Brain pericyte (primary cell): ENCODE results near the gene FCER2.

ENCODE experiments used
- DNase-seq: peaks from one replicate; pipeline ENCODE4 v3.0.0-alpha.2; 2012; ENCODE audit warnings: low read depth, low spot score

FCER2 gene

GRCh38 chr19:7701049-7701653, 780 bp downstream of the FCER2 start:
- DNase-seq: no peak

- no peak for DNase-seq
These were observed 2.2 kb downstream of the FCER2 start for GRCh38 chr19:7699417-7700401.

- DNase-seq: no peak
These were observed 2.9 kb downstream of the FCER2 start for GRCh38 chr19:7699003-7699402.

GRCh38 chr19:7698583-7698982, 3.3 kb downstream of the FCER2 start:
- DNase-seq: no peak

GRCh38 chr19:7697721-7698287, 4.1 kb downstream of the FCER2 start:
- DNase-seq: no peak

- DNase-seq: no peak
These were observed 7.4 kb downstream of the FCER2 start for GRCh38 chr19:7694499-7694898.

- DNase-seq: no peak
These were observed 9.4 kb downstream of the FCER2 start for GRCh38 chr19:7692417-7693088.

- no peak for DNase-seq
These were observed 10.4 kb downstream of the FCER2 start for GRCh38 chr19:7691497-7691896.

- DNase-seq: no peak
These were observed 11.1 kb downstream of the FCER2 start for GRCh38 chr19:7690779-7691258.

GRCh38 chr19:7689165-7689564, 12.8 kb downstream of the FCER2 start:
- DNase-seq: no peak

GRCh38 chr19:7687177-7687576, 14.8 kb downstream of the FCER2 start:
- DNase-seq: no peak

GRCh38 chr19:7685546-7686445, 16.1 kb downstream of the FCER2 start:
- no peak for DNase-seq

GRCh38 chr19:7682175-7682855, 19.6 kb downstream of the FCER2 start:
- DNase-seq: no peak

- DNase-seq: no peak
These were observed 20.4 kb downstream of the FCER2 start for GRCh38 chr19:7681340-7682174.

GRCh38 chr19:7680606-7681339, 21.2 kb downstream of the FCER2 start, which contains the start of gene TRAPPC5:
TSS of gene TRAPPC5 (plus strand) at chr19:7680833. CDS start at chr19:7682254, 1,421 bp downstream.
- no peak for DNase-seq

- DNase-seq: no peak
These were observed 21.9 kb downstream of the FCER2 start for GRCh38 chr19:7679771-7680605.

- no peak for DNase-seq
These were observed 22.8 kb downstream of the FCER2 start for GRCh38 chr19:7678971-7679751.
